ENCODE results near the gene HPD.

DNA sequence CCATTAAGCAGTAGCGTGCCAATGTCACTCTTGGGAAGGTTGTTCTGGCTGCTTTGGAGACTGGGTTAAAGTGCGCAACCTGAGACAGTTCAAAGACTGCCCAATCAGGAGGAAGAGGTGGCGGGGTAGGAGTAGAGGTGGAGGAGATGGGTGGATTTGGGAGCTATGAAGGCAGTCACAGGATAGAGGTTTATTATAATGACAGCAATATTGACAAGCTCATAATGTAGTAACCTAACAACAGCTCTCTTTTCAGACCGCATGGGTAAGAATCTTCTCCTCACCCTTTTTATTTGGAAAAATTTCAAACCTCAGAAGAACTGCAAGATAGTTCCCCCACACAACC lies 24.6 kb upstream of the HPD start:
- TF ChIP-seq EZH2 (IDR thresholded peaks at IDR 0.05) (no peak), POLR2AphosphoS5 (IDR thresholded peaks at IDR 0.05; ENCODE audit: borderline replicate concordance, low read depth, low read length) (no peak), FOXP2 (optimal IDR thresholded peaks at IDR 0.05; ENCODE audit: control extremely low read depth, extremely low read length, insufficient read depth) (no peak)
